Left hindlimb (tissue), 1 donor: ENCODE measurements around the gene RRP12.
A peak's percentile ranks its signal among the peaks of the same experiment; 100 is the strongest.
"Not testable (repeated sequence)": the region's sequence is repeated elsewhere in the genome, so short reads cannot be mapped to it uniquely, and the experiment has no call there.

ENCODE experiments used
- DNase-seq: peaks from one replicate; pipeline ENCODE4 v3.0.0-alpha.2; 2018

RRP12 gene, protein sequence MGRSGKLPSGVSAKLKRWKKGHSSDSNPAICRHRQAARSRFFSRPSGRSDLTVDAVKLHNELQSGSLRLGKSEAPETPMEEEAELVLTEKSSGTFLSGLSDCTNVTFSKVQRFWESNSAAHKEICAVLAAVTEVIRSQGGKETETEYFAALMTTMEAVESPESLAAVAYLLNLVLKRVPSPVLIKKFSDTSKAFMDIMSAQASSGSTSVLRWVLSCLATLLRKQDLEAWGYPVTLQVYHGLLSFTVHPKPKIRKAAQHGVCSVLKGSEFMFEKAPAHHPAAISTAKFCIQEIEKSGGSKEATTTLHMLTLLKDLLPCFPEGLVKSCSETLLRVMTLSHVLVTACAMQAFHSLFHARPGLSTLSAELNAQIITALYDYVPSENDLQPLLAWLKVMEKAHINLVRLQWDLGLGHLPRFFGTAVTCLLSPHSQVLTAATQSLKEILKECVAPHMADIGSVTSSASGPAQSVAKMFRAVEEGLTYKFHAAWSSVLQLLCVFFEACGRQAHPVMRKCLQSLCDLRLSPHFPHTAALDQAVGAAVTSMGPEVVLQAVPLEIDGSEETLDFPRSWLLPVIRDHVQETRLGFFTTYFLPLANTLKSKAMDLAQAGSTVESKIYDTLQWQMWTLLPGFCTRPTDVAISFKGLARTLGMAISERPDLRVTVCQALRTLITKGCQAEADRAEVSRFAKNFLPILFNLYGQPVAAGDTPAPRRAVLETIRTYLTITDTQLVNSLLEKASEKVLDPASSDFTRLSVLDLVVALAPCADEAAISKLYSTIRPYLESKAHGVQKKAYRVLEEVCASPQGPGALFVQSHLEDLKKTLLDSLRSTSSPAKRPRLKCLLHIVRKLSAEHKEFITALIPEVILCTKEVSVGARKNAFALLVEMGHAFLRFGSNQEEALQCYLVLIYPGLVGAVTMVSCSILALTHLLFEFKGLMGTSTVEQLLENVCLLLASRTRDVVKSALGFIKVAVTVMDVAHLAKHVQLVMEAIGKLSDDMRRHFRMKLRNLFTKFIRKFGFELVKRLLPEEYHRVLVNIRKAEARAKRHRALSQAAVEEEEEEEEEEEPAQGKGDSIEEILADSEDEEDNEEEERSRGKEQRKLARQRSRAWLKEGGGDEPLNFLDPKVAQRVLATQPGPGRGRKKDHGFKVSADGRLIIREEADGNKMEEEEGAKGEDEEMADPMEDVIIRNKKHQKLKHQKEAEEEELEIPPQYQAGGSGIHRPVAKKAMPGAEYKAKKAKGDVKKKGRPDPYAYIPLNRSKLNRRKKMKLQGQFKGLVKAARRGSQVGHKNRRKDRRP (N-terminal part only)

DNA sequence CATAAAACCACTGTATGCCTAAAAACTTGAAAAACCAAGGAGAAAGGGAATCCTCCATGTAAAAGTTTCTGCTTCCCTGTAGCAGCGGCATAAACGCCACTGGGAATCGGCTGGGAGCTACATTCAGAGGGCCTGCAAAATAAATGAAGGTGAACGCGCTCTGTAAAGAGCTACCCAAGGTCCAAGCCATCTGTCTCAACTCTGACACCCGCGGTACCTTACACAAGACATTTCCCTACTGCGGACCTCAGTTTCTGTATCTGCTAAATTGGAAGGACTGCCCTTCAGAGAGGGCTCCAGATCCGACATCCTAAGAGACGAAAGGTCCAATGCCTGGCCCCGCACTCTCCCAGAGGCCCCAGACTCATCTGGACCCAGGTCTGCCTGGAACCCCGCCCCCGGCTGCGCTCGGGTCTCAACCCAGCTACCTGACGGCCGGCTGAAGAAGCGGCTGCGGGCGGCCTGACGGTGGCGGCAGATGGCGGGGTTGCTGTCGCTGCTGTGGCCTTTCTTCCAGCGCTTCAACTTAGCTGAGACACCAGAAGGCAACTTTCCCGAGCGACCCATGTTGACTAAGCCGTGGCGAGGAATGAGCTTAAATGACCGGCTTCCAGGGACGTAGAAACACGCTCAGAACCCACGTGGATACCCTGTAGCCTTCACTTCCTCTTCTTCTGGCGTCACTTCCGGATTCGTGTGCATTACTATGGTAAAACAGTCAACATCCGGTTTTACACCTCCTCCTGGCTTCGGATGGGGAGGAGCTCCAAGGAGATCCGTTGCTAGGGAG lies at the start of gene RRP12:
RRP12 (minus strand) TSS at position 676 of the 790 bp plus-strand sequence; CDS start at position 567, 109 bp downstream.
- DNase-seq = peak; percentile 93

DNA sequence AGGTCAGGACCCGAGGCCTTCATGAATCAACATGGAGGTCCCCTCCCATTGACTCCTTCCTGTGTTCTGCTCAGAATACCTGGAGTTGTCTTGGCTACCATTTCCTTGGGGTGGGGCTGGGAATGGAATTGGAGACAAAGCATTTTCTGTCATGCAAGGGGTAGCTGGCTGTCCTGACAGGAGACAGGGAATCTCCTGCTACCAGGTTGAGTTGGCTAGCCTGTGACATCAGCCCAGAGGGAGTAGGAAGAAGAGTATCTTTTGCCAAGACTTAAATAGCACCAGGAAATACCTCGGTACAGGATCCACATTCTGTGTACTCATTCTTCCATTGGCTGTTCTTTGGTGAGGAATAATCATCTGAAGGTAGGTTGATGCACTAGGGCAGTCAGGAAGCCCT lies 49.7 kb upstream of the RRP12 start:
- no peak for DNase-seq

DNA sequence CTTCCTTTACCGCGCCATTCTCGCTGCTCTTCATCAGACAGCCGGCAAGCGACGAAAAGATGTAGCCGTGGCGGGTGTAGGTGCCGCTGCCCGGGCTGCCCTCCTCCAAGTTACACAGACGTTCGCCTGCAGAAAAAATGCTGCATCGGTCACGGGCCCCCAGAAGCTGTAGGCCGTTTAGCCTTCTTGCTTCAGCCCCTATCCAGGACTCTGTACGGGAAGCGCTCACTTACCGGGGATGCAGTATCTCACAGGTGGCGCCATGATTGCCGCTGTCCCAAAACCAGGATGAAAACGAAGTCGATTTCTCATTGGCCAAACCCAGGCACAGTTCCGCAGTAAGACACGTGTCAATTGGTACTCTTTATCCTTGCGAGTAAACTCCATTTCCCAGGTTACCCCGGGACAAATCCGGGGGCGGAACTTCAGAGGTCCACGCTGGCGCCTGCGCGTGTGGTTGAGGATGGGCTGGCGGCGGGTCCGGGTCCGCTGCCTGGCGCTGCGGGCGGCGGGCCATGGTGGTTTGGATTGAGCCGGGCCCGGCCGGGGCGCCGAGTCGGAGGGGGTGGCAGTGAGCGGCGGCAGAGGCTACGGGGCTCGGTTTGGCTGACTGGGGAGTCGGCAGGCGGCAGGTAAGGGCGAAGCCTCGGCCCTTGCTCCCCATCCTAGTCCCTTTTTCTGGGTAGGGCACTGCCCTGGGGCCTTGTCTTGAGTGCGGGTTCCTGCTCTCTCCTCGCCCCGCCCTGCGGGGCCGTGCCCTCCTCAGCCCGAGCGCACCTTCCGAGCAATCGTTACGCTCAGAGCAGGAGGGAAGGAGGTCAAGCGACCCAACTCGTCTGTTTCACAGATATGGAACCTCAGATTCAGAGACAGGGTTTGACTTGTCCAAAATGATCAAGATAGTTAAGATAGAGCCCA lies 44.8 kb upstream of the RRP12 start, which contains the start of the genes EXOSC1 and ZDHHC16:
EXOSC1 (minus strand) TSS at position 285 of the 918 bp plus-strand sequence; CDS start at position 264, 21 bp downstream.
ZDHHC16 (plus strand) TSS at position 454 of the 918 bp plus-strand sequence. CDS start 5,501 bp downstream, outside the sequence.
- peak; percentile 96 for DNase-seq

DNA sequence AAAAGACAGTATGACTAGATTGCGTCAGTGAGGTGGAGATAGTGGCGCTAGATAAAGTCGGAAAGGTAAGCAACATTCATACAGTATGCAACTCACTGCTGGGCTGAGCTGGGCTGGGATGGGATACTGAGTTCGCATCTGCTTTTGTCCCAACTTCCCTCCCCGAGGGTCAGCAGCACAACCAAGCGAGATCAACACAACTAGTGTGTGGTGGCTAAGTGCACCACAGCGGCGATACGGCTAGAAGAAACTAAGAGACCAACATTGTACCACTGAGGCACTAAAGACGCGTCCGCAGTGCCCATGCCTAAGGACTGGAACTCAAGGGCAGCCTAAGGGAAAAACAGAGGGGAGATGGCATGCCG lies 44.2 kb upstream of the RRP12 start:
- DNase-seq = no peak

DNA sequence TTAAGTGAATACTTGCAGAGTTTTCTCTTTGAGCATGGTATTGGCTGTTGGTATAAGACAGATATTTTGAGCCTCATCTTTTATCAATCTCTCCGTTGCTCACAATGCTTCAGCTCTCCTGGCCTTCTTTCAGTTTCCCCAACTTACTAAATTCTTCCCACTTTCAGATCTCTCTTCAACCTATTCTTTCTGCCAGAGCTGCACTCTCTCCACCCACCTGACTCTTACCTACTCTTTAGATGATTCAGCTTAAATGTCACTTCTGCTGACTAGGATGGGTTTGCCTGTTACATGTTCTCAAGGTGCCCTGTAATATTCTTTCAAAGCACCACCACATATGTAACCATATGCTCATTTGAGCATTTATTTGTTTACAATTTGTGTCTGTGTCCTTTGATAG lies 43.1 kb upstream of the RRP12 start:
- no peak for DNase-seq

DNA sequence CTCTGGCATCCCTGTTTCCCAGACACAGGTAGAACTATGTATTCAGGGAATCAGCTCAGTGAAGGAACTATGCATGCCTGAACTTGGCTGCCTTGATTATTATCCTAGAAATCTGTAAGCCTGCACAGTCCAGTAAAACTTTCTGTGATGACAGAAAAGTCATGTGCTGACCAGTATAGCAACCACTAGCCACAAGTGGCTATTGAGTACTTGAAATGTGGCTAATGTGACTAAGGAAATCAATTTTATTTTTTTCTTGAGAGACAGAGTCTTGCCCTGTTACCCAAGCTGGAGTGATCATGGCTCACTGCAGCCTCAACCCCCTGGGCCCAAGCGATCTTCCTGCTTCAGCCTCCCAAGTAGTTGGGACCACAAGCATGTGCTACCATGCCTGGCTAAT lies 41.1 kb upstream of the RRP12 start:
- no peak for DNase-seq

DNA sequence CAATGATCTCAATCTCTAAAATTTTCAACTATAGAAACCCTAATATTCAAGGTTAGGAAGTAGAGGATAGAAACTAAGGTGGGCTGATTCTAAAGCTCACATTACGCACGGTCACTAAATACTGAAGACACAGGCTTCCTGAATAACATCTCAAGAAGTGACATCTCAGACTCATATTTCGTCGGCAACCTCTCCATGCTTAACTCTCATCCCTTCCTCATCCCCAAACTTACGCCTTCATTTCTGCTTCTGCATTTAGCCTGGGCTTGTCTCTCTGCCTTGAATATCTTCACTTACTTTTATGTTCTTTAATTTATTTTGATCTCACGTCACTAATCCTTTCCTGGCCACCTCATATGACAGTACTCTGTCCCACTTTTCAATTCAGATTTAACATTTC lies 34.1 kb upstream of the RRP12 start:
- DNase-seq = no peak

DNA sequence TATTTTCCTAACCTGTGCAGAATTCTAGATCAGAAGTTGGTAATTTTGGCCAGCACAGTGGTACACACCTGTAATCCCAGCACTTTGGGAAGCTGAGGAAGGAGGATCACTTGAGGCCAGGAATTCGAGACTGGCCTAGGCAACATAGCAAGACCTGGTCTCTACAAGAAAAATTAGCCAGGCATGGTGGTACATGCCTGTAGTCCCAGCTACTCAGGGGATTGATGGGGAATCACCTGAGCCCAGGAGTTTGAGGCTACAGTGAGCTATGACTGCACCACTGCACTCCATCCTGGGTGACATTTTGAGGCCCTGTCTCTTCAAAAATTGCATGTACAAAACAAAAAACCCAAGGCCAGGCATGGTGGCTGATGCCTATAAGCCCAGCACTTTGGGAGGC lies 33.4 kb upstream of the RRP12 start:
- DNase-seq = no peak

DNA sequence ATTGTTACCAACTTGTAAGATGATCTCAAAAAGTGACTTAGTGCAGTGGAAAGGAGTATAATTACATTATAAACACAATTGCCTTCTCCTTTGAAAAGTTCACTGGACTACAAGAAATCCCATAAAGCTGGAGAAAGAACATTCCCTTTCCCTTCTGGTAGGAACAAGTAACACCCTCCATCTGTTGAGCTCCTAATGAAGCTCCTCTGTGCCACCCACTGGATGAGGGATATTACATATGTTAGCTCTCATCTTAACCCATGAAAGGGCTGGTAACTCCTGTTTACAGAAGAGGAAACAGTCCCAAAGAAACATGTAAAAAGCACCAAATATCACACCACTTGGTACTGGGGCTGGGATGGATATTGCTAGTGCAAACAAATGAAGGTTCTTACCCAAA lies 32.9 kb upstream of the RRP12 start:
- no peak for DNase-seq

DNA sequence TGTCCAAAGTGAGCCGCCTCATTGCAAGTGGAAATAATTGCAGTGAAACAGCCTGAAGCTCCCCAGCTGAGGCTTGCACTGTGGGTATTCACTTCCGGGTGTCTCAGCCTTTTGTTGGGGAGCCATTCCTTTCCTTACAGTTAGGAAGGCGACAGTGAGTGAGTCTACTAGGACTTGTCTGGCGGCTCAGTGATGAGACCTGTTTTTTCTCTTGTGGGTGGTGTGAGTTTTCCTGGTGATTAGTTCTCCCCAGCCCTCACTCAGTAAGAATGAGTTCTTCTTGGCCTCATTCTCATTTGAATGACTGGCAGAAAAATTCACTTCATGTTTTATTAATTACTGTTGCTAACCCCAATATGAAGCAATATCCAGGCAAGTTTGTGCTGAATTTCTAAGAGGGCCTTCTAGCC lies 27.4 kb upstream of the RRP12 start:
- no peak for DNase-seq

DNA sequence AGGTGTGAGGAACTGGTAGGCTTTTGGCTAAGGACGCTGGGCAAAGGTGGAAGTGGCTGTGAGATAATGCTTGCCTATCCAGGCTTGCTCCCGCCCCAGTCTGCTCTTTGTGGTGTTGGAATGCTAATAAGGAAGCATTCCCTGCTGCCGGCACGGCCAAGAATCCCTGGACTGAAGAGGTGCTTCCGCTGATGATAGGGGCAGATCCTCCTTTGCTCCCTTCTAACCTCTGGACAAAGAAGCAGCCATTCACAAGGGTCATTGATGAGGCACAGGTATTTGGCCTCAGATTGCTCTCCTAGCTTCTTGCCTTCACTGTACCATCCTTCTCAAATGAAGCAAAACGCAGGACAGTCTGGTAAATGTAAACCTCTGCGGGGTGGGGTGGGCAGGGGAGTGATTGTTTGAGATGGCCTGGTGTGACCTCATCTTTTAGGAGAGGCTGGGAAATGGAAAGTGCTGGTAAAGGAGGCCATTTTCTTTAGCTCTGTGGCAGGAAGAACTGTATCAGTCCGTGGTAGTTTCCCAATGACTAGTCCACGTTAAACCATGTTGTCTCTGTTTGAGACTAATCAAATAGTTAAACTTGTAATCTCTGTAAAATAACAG lies 26.5 kb upstream of the RRP12 start:
- DNase-seq = no peak

DNA sequence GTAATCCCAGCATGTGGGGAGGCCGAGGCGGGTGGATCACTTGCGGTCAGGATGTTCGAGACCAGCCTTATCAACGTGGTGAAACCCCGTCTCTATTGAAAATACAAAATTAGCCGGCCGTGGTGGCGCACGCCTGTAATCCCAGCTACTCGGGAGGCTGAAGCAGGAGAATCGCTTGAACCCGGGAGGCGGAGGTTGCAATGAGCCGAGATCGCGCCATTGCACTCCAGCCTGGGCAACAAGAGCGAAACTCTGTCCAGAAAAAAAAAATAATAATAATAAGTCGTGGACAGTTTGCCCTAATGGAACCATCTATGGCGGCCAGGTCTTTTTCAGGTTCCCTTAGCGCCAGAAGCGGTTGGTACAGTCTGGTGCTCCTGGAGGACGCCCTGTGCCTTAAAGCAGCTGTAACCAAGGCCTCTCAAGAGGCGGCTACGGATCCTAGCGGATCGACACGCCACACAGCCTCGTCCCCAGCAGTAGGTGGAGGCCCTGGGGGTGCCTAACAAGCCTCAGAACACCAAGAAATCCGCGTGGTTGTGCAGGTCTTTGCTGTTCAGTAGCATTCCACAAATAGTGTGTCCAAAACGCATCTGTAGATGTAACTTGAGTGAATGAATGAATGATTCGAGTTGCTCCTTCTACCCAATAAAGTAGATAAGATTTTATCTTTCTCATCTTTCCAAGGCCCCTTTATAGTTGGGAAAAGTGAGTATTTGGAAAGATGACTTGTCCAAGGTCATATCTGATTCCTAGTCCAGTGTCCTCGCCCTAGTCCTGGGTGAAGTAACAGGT lies 25.8 kb upstream of the RRP12 start:
- DNase-seq = no peak

DNA sequence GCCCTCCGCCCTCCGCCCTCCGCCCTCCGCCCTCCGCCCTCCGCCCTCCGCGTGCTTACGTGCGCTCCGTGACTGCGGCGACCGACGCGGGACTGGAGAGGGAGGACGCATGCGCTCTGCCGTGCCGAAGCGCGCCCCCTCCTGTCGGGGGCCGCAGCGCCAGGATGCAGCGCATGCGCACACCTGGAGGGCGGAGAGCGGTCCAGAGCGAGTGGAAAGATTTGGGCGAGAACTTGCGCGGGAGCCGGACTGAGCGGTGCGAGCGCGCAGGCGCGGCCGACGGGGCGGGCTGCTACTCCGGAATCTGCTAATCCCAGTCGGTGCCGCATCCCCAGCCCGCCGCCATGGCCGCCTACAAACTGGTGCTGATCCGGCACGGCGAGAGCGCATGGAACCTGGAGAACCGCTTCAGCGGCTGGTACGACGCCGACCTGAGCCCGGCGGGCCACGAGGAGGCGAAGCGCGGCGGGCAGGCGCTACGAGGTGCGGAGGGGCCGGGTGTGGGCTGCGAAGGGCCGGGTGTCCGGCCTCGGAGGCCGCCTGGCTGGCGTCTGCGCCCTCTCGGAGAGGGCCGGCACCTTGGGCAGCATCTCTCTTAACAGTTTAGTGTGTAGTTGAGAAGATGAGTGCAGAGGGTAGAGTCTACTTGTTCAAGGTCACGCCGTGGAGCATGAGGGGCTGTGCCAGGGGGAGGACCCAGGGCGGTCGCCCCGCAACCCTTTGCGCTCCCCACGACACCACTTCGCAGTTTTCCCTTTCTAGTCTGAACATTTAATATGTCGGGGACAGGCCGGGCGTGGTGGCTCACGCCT lies 25.0 kb upstream of the RRP12 start, which contains the start of gene PGAM1:
PGAM1 (plus strand) TSS at position 228 of the 812 bp plus-strand sequence; CDS start at position 345, 117 bp downstream.
- DNase-seq = peak; percentile 97

DNA sequence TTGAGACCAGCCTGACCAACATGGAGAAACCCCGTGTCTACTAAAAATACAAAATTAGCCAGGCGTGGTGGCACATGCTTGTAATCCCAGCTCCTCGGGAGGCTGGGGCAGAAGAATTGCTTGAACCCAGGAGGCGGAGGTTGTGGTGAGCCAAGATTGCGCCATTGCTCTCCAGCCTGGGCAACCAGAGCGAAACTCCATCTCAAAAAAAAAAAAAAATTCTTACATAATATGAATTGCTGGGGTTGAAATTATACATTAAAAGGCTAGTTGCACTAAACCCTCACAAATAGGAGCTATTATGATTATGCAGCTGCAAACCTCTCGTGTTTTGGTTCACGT lies 22.6 kb upstream of the RRP12 start:
- DNase-seq = not testable (repeated sequence)

DNA sequence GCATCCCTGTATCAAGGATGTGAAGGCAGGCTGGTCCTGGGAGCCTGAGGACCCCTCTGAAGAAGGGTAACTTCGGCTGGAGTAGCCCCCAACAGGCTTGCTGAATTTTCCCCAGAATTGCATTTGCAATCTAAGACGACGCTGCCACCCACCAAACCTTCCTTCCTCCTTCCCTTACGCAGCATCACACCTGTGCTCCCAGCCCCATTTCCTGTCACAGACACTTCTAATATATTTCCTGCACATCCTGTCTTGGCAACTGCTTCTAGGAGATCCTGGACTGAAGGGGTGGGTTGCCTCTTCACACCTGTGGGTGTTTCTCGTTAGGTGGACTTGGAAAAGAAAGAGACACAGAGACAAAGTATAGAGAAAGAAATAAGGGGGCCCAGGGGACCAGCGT lies 15.4 kb upstream of the RRP12 start:
- DNase-seq = no peak

DNA sequence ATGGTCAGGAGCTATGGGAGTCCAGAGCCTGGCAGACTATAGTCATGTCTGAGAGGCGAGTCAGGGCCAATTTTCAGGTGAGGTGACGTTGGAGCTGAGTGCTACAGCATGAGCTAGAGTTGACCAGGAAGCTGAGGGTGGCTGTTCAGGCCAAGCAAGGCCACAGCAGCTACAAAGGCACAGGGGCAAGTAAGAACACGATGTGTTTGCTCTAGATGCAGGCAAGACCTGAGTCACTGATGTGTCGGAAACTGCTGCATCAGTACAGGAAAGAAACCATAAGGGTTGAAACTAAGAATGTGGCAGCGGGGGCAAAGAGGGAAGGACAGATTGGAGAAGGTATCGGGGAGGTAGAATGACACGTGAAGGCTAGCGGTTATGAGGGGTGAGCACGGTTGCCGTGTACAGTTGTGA lies 11.8 kb upstream of the RRP12 start:
- no peak for DNase-seq

DNA sequence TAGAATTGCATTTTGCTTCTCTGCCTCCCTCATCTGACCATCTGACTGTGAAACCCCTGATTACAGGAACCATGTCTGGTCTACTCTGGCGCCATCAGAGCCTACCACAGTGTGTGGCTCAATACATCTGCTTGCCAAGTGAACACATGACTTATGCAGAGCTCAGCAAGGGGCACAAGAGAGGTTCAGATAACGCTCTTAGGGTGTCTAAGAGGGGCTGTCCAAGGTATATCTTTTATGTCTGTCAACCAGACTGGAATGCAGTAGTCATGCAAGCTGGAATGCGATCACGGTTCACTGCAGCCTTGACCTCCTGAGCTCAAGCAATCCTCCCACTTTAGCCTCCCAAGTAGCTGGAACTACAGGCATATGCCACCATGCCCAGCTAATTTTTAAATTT lies 10.3 kb upstream of the RRP12 start:
- no peak for DNase-seq

DNA sequence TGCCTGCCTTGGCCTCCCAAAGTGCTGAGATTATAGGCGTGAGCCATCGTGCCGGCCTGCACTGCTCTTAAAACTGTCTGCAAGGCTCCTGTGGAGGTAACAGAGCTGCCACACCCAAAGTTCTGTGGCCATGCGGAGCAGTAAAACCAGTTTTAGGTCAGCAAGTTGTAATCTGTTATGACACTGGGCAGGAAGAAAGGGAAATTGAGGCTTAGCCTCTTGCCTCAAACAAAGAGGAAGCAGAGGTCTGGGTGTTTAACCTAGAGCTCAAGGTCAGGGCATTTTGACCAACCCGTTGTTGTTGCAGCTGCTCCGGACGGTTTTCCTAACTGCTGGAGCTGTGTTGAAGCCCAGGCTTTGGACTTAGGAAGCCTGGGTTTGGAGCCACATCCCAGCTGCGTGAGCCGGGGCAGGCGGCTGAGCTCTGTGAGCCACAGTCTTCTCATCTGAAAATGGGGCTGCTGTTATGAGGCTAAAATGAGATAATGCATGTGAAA lies 7.4 kb upstream of the RRP12 start:
- DNase-seq = no peak

DNA sequence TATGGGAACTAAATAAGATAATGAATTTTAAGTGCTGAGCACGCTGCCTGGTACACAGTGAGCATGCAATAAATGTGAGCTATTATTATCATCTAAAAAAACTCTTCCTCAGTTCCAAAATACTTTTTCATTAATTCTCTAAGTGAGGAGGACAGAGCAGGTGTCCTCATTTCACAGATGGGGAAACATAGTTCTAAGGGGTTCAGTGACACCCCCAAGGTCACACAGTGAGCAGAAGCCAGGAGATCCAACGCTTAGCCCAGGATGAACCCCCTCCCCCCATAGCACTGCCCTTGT lies 6.8 kb upstream of the RRP12 start:
- no peak for DNase-seq
